Neural cell (in vitro differentiated cells): ENCODE measurements around the gene DDX24.

Source experiments
- CTCF ChIP-seq: fragments of 450-650 bp; IDR thresholded peaks from 2 replicates; pipeline ENCODE4 v1.5.1; 2014; ENCODE audit warnings: antibody characterized with exemption, mild to moderate bottlenecking, moderate library complexity; ENCODE audit not compliant: poor library complexity, severe bottlenecking
- EP300 ChIP-seq: fragments of 450-650 bp; conservative IDR thresholded peaks from 2 replicates; pipeline ENCODE4 v1.6.1; 2014; ENCODE audit warnings: antibody characterized with exemption, mild to moderate bottlenecking, moderate library complexity; ENCODE audit not compliant: poor library complexity, severe bottlenecking
- EZH2 ChIP-seq: fragments of 200-600, 300-800 bp; shearing (Covaris generic), sonication (generic); IDR thresholded peaks from 2 replicates; pipeline ENCODE4 v1.6.1; 2014; ENCODE audit warnings: antibody characterized with exemption, low read length, borderline replicate concordance, mild to moderate bottlenecking; ENCODE audit not compliant: insufficient read depth, poor library complexity, severe bottlenecking
- POLR2AphosphoS5 ChIP-seq: IDR thresholded peaks from 2 replicates; pipeline ENCODE4 v1.6.1; 2012
- RAD21 ChIP-seq: fragments of 450-650 bp; conservative IDR thresholded peaks from 2 replicates; pipeline ENCODE4 v1.6.1; 2014; ENCODE audit warnings: antibody characterized with exemption, mild to moderate bottlenecking, moderate library complexity
- TAF1 ChIP-seq: IDR thresholded peaks from 2 replicates; pipeline ENCODE4 v1.6.1; 2012; ENCODE audit warnings: low read depth
- TF ChIP-seq, protein P1 (sequence below): IDR thresholded peaks from 2 replicates; pipeline ENCODE4 v1.6.1; 2012; ENCODE audit warnings: borderline replicate concordance

GRCh38 chr14:94127330-94127729, 46.3 kb upstream of the DDX24 start:
- no peak for TF ChIP-seq CTCF
- TF ChIP-seq EZH2: no peak
- TF ChIP-seq, protein P1, sequence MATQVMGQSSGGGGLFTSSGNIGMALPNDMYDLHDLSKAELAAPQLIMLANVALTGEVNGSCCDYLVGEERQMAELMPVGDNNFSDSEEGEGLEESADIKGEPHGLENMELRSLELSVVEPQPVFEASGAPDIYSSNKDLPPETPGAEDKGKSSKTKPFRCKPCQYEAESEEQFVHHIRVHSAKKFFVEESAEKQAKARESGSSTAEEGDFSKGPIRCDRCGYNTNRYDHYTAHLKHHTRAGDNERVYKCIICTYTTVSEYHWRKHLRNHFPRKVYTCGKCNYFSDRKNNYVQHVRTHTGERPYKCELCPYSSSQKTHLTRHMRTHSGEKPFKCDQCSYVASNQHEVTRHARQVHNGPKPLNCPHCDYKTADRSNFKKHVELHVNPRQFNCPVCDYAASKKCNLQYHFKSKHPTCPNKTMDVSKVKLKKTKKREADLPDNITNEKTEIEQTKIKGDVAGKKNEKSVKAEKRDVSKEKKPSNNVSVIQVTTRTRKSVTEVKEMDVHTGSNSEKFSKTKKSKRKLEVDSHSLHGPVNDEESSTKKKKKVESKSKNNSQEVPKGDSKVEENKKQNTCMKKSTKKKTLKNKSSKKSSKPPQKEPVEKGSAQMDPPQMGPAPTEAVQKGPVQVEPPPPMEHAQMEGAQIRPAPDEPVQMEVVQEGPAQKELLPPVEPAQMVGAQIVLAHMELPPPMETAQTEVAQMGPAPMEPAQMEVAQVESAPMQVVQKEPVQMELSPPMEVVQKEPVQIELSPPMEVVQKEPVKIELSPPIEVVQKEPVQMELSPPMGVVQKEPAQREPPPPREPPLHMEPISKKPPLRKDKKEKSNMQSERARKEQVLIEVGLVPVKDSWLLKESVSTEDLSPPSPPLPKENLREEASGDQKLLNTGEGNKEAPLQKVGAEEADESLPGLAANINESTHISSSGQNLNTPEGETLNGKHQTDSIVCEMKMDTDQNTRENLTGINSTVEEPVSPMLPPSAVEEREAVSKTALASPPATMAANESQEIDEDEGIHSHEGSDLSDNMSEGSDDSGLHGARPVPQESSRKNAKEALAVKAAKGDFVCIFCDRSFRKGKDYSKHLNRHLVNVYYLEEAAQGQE: no peak
- TF ChIP-seq RAD21: no peak
- no peak for TF ChIP-seq POLR2AphosphoS5
- no peak for TF ChIP-seq EP300
- TF ChIP-seq TAF1: no peak
